ENCODE measurements around the gene SFRP4.

DNA sequence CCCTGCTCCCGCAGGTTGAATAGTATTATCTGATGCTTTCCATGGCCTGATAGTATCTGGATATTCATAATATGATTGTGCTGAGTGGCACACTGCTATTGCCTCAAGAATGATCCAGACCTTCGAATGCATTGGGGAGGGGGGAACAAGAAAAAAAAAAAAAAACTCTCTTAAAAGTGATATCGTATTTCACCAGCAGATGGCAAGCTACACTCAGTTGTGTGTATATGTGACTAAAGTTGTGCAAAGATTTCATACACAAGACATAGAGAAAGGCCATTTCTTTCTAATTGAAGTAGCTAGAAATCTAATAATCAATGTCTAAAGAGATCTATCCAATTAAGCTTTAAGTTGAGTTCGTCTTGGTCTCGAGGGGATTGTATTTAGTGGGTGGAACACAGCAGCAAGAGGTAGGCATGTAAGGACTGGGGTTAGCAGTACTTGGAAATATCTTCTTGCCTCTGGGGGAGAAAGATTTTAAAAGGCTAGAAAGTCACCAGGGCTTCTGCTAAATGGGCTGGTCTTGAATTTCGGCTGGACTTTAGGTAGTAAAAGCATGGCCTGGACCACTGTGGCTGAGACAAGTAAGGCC is 15.3 kb downstream of the SFRP4 start:
- TF ChIP-seq, protein P1, sequence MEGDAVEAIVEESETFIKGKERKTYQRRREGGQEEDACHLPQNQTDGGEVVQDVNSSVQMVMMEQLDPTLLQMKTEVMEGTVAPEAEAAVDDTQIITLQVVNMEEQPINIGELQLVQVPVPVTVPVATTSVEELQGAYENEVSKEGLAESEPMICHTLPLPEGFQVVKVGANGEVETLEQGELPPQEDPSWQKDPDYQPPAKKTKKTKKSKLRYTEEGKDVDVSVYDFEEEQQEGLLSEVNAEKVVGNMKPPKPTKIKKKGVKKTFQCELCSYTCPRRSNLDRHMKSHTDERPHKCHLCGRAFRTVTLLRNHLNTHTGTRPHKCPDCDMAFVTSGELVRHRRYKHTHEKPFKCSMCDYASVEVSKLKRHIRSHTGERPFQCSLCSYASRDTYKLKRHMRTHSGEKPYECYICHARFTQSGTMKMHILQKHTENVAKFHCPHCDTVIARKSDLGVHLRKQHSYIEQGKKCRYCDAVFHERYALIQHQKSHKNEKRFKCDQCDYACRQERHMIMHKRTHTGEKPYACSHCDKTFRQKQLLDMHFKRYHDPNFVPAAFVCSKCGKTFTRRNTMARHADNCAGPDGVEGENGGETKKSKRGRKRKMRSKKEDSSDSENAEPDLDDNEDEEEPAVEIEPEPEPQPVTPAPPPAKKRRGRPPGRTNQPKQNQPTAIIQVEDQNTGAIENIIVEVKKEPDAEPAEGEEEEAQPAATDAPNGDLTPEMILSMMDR (conservative IDR thresholded peaks at IDR 0.05 in 1 of 2, IDR thresholded peaks at IDR 0.05 in 1 of 2; ENCODE audit: low read depth in 1 of 2, low read length in 2 of 2) = peak; percentile 35 to 60
- no peak for TF ChIP-seq EZH2 (IDR thresholded peaks at IDR 0.05; ENCODE audit: low read length, missing control alignments)

Measured in fibroblast of lung (primary cell).